Activated effector memory CD4-positive, alpha-beta T cell treated with Interleukin-2 at 50 U/mL for 16 hours (primary cell): ENCODE results near the gene TPPP3.
"Not testable (repeated sequence)": the region's sequence is repeated elsewhere in the genome, so short reads cannot be mapped to it uniquely, and the experiment has no call there.

Experiments used
- DNase-seq: peaks from one replicate; pipeline ENCODE4 v3.0.0-alpha.2; 2020

The TPPP3 gene

DNA sequence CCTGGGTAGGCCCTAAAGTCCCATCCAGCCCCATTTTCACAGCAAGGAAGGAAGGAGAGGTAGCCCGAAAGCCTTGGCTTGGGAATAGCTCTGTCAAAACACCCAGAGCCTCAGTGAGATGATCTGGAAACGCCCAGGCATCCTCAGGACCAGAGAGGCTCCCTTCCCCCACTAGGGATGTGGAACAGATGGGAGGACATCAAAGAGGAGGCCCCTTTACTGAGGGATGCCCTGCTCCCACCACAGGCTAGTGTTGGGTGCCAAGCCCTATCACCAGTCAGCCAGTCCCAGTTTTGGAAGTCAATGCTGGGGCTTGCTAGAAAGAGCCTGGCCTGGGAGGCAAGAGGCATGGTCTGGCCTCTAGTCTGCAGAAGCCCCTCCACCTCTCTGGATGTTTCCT is 4.7 kb downstream of the TPPP3 start:
- no peak for DNase-seq

DNA sequence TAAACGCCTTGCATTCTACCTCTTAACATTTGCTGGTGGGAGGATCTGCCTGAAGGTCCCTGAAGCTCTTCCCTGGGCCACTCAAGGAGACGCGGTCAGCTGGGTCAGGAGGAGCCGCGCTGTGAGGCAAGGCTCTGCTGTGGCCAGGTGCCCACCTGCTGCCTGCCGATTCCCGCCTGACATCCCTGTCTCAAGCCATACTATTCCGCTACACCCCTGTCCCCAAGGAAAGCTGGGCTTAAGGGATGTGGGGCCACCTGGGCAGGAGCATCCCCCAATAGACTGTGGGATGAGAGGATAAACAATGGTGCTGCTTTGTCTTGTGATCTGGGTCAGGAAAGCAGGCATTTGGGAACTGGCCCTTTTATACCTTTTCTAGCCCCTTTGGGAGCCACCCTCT is 5.1 kb downstream of the TPPP3 start:
- DNase-seq, result no peak

DNA sequence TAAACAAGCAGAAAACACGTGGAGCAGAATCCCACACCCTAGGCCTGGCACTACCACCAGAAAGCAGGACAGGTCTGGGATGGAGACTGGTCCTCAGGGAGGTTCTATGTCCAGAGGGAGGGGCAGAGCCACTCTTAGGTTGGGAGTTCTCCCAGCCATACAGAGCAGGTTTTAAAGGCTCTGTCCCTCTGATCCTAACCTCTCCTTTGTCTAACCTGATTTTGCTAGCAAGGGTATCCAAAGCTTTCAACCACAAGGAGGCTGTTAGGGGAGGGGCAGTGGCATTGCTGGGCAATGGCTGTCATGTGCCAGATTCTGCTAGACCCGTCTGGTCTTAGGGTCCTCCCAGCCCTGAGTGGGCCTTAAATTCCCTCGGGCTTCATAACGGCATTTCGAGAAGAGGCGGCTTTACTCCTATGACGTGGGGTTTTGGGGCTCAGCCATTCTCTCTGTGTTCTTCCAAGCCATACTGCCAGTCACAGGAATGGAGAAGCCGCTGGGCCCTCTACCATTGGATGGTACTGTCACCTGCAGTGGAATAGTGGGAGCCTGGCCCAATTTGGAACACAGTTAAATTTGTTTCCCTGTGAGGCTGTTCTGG is 5.7 kb downstream of the TPPP3 start:
- no peak for DNase-seq

DNA sequence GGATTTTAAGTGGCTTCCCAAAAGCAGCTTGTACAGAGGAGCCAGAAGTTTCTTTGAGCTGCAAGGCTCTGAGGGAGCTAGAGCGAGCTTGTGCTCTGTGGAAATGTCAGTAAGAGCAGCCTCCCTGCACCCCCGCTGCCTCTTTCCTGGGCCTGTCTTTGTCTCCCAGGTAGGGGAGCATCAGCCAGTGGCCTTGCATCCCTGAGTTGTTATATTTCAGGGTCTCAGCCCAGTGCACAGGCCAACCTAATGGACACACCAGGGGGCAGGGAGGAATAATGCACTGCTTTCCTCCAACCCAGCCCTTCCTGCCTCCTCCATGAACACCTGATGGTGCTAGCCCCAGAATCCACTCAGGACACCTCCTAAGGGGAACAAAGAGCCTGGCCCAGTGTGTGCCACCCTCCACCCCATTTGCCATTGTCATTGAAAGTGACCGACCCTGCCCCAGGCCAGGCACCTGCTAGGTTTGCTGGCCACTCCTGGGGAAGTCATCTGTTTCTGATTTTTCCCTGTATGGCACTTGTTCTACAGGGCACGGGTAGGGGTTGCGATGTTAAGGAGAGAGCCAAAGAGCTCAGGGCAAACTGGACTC is 6.3 kb downstream of the TPPP3 start:
- no peak for DNase-seq

DNA sequence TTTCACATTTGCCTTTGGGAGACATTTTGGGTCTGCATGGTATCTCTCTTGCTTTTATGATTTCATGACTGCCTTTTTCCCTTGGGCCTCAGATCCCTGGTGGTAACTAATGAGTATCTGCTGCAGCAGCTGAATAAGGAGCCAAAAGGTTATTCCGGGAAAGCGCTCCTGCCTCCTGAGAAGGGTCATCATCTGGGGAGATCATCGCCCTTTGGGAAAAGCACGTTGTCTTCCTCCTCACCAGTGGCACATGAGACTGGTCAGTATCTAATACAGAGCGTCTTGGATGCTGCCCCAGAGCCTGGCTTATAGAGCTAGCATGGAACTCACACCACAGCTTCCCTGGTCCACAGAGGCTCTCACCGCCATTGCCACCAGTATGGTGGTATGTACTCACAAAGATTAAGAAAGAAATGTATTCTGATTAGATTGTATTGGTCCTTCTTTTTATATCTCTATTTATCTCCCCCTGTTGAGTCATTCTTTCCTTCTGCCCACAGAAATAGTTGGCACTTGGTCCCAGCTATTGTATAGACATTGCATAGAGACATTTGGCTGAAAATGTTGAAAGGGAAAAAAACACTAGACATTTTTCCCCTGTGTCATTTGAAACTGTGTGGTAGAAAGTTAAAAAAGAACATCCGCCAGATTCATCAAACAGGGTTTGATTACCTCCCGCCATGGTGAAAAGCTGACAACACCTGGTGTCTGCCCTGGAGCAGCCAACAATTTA is 8.4 kb downstream of the TPPP3 start:
- DNase-seq, result no peak

DNA sequence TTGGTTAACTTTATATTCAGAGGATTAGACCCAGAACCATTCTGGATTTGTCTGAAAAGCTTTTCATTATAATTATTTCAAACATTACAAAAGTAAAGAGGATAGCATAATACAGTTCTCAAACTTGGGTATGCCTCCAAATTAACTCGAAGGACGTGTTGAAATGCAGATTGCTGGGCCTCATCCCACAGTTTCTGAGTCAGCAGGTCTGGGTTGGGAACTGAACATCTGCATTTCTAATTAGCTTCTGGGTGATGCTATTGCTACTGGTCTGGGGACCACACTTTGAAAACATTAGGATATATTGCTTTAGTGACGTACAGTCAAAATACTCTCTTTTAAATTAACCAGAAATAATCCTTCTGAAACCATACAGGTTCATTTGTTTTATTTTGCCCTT is 10.0 kb downstream of the TPPP3 start:
- no peak for DNase-seq

DNA sequence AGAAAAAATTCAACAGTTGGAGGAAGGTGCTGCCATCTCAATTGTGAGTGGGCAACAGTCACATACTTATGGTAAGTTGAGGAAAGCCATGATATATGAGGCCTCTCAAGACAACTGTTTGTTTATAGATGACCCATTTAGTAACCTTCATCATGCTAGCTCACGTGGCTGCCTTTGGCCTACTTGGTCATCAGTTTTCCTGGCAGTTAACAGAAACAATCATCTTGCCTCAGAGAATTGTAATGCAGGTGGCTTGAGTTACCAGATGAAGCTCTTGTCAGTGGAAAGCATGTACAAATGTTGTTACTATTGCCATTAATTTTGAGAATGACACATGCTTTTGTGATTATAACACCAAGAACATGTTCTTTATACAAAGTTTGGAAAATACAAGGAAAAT is 14.7 kb downstream of the TPPP3 start:
- DNase-seq, result no peak

DNA sequence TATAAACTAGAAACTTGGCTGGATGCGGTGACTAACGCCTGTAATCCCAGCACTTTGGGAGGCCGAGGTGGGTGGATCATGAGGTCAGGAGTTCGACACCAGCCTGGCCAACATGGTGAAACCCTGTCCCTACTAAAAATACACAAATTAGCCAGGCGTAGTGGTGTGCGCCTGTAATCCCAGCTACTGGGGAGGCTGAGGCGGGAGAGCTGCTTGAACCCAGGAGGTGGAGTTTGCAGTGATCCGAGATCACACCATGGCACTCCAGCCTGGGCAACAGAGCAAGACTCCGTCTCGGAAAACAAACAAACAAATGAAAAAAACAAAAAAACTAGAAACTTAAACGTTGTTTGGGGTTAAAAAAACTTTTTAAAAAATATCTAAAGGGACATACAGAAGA is 17.3 kb downstream of the TPPP3 start:
- DNase-seq, result not testable (repeated sequence)

DNA sequence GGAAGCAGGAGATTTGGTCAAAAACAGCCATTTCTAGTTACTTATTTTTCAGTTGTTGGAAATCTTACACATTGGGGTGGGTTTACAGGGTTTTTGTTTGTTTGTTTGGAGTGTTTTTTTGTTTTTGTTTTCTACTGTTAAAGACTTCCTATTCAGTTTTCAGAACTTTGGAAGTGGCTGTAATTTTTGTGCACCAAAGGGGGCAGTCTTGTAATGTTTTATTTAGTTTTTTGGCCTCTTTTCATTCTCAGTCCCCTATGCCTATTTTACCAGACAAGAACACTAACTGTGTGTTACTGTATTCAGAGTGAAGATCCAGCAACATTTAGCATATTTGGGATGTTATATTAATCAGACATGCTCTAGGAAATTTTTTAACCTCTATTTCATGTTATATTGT is 20.6 kb downstream of the TPPP3 start:
- no peak for DNase-seq

DNA sequence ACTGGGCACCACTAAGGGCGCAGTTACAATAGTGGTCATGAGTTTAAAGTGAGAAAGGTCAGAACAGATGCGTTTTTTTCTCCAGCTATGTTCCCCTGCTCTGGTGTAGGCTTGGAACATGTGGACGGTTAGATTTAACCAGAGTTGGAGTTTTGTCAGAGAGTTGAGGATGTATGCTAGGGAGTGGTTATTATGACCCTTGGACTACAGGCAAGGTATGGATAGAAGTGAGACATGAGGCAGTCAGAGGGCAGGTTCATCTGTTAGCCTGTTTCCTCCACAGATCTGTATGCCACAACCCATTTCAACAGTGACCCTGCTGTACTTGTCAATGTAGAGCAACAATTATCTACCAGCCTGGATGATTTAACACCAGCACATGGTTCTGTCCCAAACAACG is 22.6 kb downstream of the TPPP3 start:
- no peak for DNase-seq

DNA sequence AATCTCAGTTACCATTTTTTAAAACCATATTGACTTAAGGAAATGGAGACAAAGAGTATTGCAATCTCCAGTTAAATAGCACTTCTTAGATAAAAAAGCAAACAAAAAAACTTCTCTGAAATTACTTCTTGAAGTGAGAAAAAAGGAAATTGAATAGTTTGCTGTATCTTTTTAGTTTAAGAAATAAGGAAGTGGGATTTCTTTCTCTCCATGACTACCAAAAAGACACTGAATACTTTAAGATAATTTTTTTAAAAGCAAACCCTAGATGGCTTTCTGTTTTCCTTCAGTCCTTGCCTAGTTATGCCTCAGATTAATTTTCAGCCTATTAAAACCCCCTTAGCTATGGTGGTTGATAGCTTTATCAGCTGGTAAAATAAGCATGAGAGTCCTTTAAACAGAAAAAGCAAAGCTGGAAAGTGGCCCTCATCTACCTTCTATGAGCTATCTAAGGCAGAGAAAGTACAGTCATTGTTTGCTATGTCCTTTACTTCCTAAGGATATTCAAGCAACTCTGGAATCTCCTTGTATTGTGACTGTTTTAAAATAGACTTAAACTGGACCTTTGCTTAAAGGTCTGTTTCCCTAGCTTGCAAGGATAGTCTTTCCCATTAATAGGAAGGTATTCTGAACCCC is 28.6 kb downstream of the TPPP3 start:
- no peak for DNase-seq

DNA sequence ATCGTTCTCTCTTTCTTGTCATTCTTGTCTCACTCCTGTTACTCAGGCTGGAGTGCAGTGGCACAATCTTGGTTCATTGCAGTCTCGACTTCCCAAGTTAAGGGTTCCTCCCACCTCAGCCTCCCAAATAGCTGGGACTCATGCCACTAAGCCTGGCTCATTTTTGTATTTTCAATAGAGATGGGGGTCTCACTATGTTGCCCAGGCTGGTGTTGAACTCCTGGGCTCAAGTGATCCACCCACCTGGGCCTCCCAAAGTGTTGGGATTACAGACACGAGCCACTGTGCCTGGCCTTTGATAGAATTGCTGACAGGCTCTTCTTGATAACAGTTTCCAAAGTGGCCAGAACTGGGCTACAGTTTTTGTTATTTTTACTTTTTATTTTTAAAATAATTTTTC is 32.3 kb downstream of the TPPP3 start:
- DNase-seq, result no peak

DNA sequence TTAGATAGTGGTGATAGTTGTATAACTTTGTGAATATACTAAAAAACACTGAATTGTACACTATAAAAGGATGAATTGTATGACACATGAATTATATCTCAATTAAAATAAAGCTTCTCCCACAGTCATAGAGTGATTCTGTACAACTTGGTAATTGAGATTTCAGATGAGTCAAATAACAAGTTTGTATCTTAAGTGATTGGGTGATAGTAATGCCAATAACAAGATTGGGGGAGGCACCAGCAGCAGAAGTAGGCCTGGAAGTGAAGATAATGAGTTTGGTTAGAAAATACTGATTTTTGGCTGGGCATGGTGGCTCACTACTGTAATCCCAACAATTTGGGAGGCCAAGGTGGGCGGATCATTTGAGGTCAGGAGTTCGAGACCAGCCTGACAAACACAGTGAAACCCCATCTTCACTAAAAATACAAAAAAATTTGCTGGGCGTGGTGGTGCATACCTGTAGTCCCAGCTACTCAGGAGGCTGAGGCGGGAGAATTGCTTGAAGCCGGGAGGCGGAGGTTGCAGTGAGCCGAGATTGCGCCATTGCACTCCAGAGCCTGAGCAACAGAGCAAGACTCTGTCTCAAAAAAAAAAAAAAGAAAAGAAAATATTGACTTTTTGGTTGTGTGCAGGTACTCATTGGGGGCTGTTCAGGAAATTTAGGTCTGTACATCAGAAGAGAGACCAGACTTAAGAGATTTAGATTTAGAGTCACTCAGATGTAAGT is 33.6 kb downstream of the TPPP3 start:
- not testable (repeated sequence) for DNase-seq

DNA sequence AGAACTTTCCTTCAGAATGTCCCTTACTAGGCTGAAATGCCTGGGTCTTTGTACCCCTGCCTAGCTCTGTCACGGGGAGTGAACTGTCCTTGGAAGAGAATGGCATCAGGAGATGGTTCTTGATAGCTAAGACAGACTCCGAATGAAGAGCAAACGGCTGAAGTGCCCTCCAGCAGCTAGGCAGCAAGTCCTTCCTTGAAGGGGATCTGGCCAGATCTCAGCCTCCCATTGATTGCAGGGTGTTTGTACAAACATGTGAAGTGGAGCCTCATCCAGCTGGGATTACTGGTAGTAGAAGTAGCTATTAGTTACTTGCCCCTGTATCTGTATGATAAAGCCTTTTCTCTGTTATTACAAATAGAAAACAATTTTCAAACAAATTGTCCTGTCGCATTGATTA is 35.7 kb downstream of the TPPP3 start:
- DNase-seq, result no peak

DNA sequence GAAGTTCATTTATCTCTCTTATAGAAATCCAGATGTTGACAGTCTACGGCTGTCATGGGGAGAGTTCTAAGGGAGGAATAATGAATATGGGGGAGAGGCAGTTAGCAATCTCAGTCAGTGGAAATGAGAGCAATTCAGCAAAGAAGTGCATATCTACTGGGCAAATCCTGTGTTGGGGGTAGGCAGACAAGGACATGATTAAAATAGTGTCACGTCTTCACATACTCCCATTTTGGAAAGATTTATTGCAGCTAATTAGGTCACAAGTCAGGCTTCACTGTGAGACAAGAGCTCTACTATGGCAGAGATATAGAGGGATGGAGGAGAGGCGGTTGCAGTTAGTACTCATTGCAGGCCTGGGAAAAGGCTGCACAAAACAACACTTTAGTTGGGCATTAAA is 36.9 kb downstream of the TPPP3 start:
- DNase-seq, result no peak

DNA sequence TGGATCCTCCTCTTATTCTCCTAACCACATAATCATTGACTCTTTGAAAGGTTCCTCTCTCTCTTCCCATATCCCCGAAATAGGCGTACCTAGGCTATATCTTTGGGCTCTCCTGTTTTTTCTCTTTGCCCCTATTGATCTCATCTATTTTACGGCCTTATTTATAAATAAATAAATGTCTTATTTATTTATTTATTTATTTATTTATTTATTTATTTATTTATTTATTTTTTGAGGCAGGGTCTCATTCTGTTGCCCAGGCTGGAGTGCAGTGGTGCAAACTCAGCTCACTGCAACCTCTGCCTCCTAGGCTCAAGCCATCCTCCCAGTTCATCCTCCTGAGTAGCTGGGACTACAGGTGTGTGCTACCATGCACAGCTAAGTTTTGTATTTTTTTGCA is 40.8 kb downstream of the TPPP3 start:
- not testable (repeated sequence) for DNase-seq

DNA sequence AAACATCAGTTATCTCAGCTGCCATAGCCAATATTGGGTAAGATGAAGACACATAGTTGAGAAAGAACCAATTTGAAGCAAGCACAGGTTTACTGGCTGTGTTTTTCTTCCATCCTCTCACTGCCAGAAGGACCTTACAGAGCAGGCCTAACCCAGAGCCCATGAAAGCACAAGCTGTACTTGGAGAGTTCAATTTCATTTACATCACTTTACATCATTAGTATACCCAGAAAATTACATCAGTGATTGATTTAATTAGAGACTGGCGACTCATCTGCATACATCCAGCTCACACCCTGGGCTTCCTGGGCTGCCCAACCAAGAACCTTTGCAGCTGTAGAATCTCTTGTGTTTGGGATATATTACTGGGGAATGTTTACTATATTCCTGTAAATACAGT is 43.0 kb downstream of the TPPP3 start:
- no peak for DNase-seq

DNA sequence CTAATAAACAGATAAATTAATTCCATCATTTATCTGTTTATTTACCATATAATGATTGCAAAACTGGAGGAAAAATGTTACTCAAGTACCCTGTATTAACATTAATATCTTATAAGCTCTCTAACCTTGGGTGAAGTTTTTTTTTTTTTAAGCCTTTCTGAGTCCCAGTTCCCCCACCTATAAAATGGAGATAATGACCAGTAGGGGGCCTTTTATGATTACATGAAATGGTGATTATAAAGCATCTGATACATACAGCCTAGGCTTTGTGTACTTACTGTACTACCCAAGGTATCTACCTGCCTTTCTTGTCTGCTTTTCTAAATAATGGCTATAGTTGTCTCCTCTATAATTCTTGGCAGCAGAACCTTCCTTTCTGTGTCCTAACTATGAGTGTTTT is 44.1 kb downstream of the TPPP3 start:
- no peak for DNase-seq

DNA sequence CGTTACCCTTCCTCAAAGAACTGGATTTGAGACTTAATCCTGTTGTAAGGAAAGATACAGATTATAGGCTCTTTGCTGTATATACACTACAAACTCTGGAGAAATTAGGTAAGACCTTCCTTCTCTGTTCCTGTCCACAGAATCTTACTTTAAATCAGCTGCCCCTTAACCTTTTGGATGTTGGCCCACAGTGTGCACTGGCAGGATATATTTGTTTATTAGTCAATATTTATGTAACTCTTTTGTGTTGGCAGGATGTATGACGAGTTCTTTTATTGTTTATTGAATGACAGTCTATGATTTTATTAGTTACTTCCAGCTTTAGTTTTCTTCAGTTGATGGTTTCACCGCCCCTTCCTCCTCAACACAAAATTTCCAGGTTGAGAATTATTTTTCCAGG is 47.0 kb downstream of the TPPP3 start:
- DNase-seq, result no peak

DNA sequence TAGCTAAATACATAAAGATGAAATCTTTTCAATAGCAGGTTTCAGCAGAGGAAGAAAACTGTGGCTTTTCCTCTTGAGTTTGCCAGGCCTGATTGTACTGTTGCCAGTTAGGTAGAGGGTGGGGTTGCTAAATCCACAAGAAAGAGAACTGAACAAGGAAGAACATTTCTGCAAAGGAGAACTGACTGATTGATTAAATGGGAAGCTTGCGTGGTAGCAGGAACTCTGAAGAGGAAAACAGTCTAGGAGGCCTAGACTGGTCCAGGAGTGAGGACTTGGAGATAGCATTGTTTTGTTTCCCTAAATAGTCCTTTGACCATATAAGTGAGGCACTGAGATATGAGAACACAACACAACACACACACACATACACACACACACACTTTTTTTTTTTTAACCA is 47.9 kb downstream of the TPPP3 start:
- no peak for DNase-seq

DNA sequence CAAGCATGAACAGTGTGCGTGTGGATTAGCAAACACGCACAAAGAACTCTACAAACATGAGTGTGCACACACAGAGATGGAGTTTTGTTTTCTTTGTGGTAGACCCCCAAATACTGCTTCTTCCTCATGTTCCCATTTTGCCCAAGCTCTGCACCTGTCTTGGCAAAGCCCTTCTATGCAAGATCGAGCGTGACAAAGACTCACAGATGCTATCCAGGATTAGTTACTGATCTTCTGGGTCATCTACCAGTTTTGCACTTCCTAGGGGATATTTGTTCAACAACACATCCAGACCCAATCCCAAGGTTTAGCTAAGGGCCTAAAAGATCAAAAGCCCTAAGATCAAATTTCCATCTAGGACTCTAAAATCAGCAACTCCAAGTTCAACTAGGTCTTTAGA is 50.7 kb downstream of the TPPP3 start:
- no peak for DNase-seq

DNA sequence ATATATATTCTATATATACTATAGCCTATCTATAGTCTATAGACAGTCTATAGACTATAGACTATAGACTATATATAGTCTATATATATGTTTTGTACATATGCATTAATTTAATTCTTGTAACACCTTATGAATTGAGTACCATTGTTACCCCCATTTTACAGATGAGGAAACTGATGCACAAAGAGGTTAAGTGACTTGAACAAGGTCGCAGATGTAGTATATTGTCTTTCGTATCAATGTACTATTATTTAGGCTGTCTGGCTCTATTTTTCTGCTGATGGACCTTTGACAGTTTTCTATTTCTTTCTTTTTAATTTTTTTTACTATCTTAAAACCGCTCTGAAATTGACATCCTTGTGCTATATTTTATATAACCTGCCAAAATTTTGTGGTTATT is 52.0 kb downstream of the TPPP3 start:
- no peak for DNase-seq
